Small intestine (tissue), 7 donors: Measurements from ENCODE around the gene ACAP2. TPM values are rescaled to one million over a fixed set of nuclear protein-coding genes. Genes with fewer than 3 reads are reported as not detected.

Experiments
- DNase-seq, 2 donors: peaks; one replicate each; pipeline versions ENCODE4 v3.0.0 to v3.0.0-alpha.2; 2013
- FAIRE-seq: peaks from 2 replicates; lab custom pipeline; 2012; peaks lifted over from hg19 to GRCh38; lab: Jason Lieb, UNC
- H3K27ac ChIP-seq, 3 donors: one replicate each; pipeline ENCODE4 v1.5.1; 2013; ENCODE audit warnings: low read length in 2 of 3, mild to moderate bottlenecking in 2 of 3, control low read depth in 1 of 3, inconsistent platforms in 1 of 3, low read depth in 1 of 3, moderate library complexity in 1 of 3
- H3K27me3 ChIP-seq, 3 donors: one replicate each; pipeline ENCODE4 v1.6.1; 2013; ENCODE audit warnings: low read length in 3 of 3, inconsistent platforms in 1 of 3; ENCODE audit not compliant: control insufficient read depth in 3 of 3, insufficient read depth in 3 of 3
- H3K36me3 ChIP-seq, 3 donors: one replicate each; pipeline ENCODE4 v1.6.1; 2013; ENCODE audit warnings: low read length in 3 of 3, inconsistent platforms in 1 of 3, low read depth in 1 of 3, mild to moderate bottlenecking in 1 of 3, moderate library complexity in 1 of 3; ENCODE audit not compliant: control insufficient read depth in 3 of 3, insufficient read depth in 2 of 3
- H3K4me1 ChIP-seq, 3 donors: one replicate each; pipeline ENCODE4 v1.6.1; 2013; ENCODE audit warnings: low read length in 2 of 3, inconsistent platforms in 1 of 3, low read depth in 1 of 3, mild to moderate bottlenecking in 1 of 3, moderate library complexity in 1 of 3; ENCODE audit not compliant: control insufficient read depth in 3 of 3, insufficient read depth in 2 of 3
- H3K4me3 ChIP-seq, 3 donors: one replicate each; pipeline ENCODE4 v1.5.1; 2013; ENCODE audit warnings: low read length in 3 of 3, control low read depth in 1 of 3, inconsistent platforms in 1 of 3, low read depth in 1 of 3, mild to moderate bottlenecking in 1 of 3, moderate library complexity in 1 of 3
- H3K9me3 ChIP-seq, 2 donors: one replicate each; pipeline ENCODE4 v1.6.1; 2013; ENCODE audit warnings: low read depth in 1 of 2, low read length in 1 of 2; ENCODE audit not compliant: control insufficient read depth in 2 of 2, insufficient read depth in 1 of 2
- WGBS, 3 donors: extraction: QIAGEN DNeasy Blood & Tissue Kit; methylation state at CpG; one replicate each; pipeline ENCODE4 v1.1.7; 2013; 5-methylcytosine and 5-hydroxymethylcytosine counted together
- polyA plus RNA-seq, 4 donors: library from polyadenylated mRNA; stranded (reverse) in 3 of 4; unstranded in 1 of 4; fragments of 200-250 nt in 3 of 4; fragments of 120-200 nt in 1 of 4; gene quantifications; one replicate each; pipeline versions ENCODE4 v1.2.1 to v1.2.3, GENCODE V29; 2013
- donor health status: healthy with polysubstance abuse.
- donor health status: control.
- donor health status: control.
- donor health status: Bipolar disorder and iron deficiency.
- donor health status: healthy.

The ACAP2 gene
- polyA plus RNA-seq, 4 donors = 9.2 to 30.5 (median 10.3) TPM

- Histone ChIP-seq H3K4me1 (peaks cover 0 to 17% (median 8%) of the 10 kb centered on the region in 3 donors), H3K9me3 (no peaks in the 10 kb centered on the region), H3K4me3 (no peak overlapping the region), H3K27ac (no peak overlapping the region), H3K36me3 (peaks cover 6 to 18% (median 8%) of the 10 kb centered on the region in 3 donors), H3K27me3 (no peaks in the 10 kb centered on the region)
- 21 to 44% (median 37%) methylated on average over 4 of the region's 4 CpGs for WGBS, 3 donors
- FAIRE-seq (no peak), DNase-seq (peak; percentile 27 to 46)
These were observed 156.5 kb downstream of the ACAP2 start for GRCh38 chr3:195286115-195286872.

- no peak for FAIRE-seq
- H3K4me3 ChIP-seq = no peak overlapping the region
- WGBS, 3 donors = 26 to 62% (median 40%) methylated on average over 3 of the region's 3 CpGs
- H3K27ac ChIP-seq = peak overlapping the region in 1 of 3 donors; percentile 11
- DNase-seq = peak in 1 of 2 donors; percentile 36
- no peaks in the 10 kb centered on the region for H3K27me3 ChIP-seq
- peaks cover 6 to 16% (median 8%) of the 10 kb centered on the region in 3 donors for H3K36me3 ChIP-seq
- peaks cover 0 to 17% (median 8%) of the 10 kb centered on the region in 3 donors for H3K4me1 ChIP-seq
- H3K9me3 ChIP-seq = no peaks in the 10 kb centered on the region
These were observed 157.4 kb downstream of the ACAP2 start for GRCh38 chr3:195285372-195285771.

GRCh38 chr3:195284842-195285241 is 158.0 kb downstream of the ACAP2 start:
- 9 to 48% (median 22%) methylated on average over 3 of the region's 3 CpGs for WGBS, 3 donors
- H3K4me1 ChIP-seq = peaks cover 0 to 17% (median 8%) of the 10 kb centered on the region in 3 donors
- peaks cover 4 to 13% (median 6%) of the 10 kb centered on the region in 3 donors for H3K36me3 ChIP-seq
- no peaks in the 10 kb centered on the region for H3K27me3 ChIP-seq
- DNase-seq = peak; percentile 65 to 78
- no peak overlapping the region for H3K27ac ChIP-seq
- H3K4me3 ChIP-seq = no peak overlapping the region
- H3K9me3 ChIP-seq = no peaks in the 10 kb centered on the region
- no peak for FAIRE-seq

- peaks cover 0 to 6% (median 4%) of the 10 kb centered on the region in 3 donors for H3K36me3 ChIP-seq
- FAIRE-seq (no peak), DNase-seq (no peak)
- H3K27ac ChIP-seq = no peak overlapping the region
- 13 to 44% (median 32%) methylated on average over 8 of the region's 8 CpGs for WGBS, 3 donors
- no peaks in the 10 kb centered on the region for H3K27me3 ChIP-seq
- H3K4me1 ChIP-seq = peaks cover 0 to 17% (median 8%) of the 10 kb centered on the region in 3 donors
- H3K4me3 ChIP-seq = no peak overlapping the region
- no peaks in the 10 kb centered on the region for H3K9me3 ChIP-seq
These were observed 159.9 kb downstream of the ACAP2 start for GRCh38 chr3:195282961-195283360.

- Histone ChIP-seq H3K4me1 (peaks cover 1 to 8% (median 2%) of the 10 kb centered on the region in 3 donors), H3K27ac (no peak overlapping the region), H3K36me3 (peaks cover 2 to 3% (median 2%) of the 10 kb centered on the region in 3 donors), H3K4me3 (no peak overlapping the region), H3K9me3 (no peaks in the 10 kb centered on the region), H3K27me3 (no peaks in the 10 kb centered on the region)
- WGBS, 3 donors = 19 to 35% (median 20%) methylated on average over 1 of the region's 1 CpG
- no peak for FAIRE-seq
- DNase-seq = no peak
These were observed 168.4 kb downstream of the ACAP2 start for GRCh38 chr3:195274259-195274966.

GRCh38 chr3:195271410-195272243 is 171.2 kb downstream of the ACAP2 start:
- no peaks in the 10 kb centered on the region for H3K27me3 ChIP-seq
- WGBS, 3 donors = 0 to 1% (median 0%) methylated on average over 30 of the region's 30 CpGs
- DNase-seq (peak; percentile 88 to 95), FAIRE-seq (no peak)
- H3K36me3 ChIP-seq = peaks cover 0 to 8% (median under 1%) of the 10 kb centered on the region in 3 donors
- H3K9me3 ChIP-seq = no peaks in the 10 kb centered on the region
- peak overlapping the region; percentile 77 to 81 (median 81) for H3K27ac ChIP-seq
- H3K4me3 ChIP-seq = peak overlapping the region; percentile 60 to 96 (median 66)
- H3K4me1 ChIP-seq = peaks cover 2 to 10% (median 4%) of the 10 kb centered on the region in 3 donors

GRCh38 chr3:195270817-195271409 is 171.9 kb downstream of the ACAP2 start, which contains the start of gene XXYLT1:
Gene XXYLT1 (minus strand): TSS chr3:195271159. CDS start chr3:195271058, 101 bp downstream.
- Histone ChIP-seq H3K4me3 (peak within 1 kb of the TSS; percentile 66 to 96 (median 70)), H3K36me3 (peaks cover 0 to 15% (median 4%) of the 10 kb centered on the region in 3 donors), H3K27me3 (no peaks in the 10 kb centered on the region), H3K27ac (peak within 1 kb of the TSS; percentile 77 to 88 (median 81)), H3K4me1 (peaks cover 2 to 10% (median 4%) of the 10 kb centered on the region in 3 donors), H3K9me3 (no peaks in the 10 kb centered on the region)
- WGBS, 3 donors = 0% methylated on average over 56 to 75 of the region's 75 CpGs
- FAIRE-seq = no peak
- peak; percentile 84 to 97 for DNase-seq
